ES-I3 (cell line): Measurements from ENCODE around the gene HEPACAM2.

Experiments used
- H3K36me3 ChIP-seq: 2 replicates; pipeline ENCODE4 v1.6.1; 2013; ENCODE audit warnings: mild to moderate bottlenecking, low read length, control low read depth, moderate library complexity; ENCODE audit not compliant: insufficient read depth
- H3K4me1 ChIP-seq: 2 replicates; pipeline ENCODE4 v1.6.1; 2013; ENCODE audit warnings: mild to moderate bottlenecking, control low read depth, low read length; ENCODE audit not compliant: insufficient read depth
- H3K9ac ChIP-seq: 2 replicates; pipeline ENCODE4 v1.6.1; 2013; ENCODE audit warnings: low read depth, mild to moderate bottlenecking, low read length, moderate library complexity
- H3K9me3 ChIP-seq: 2 replicates; pipeline ENCODE4 v1.6.1; 2013; ENCODE audit warnings: mild to moderate bottlenecking, low read length, moderate library complexity; ENCODE audit not compliant: control insufficient read depth, insufficient read depth

The HEPACAM2 gene

GRCh38 chr7:93147363-93147762 is 78.9 kb downstream of the HEPACAM2 start:
- Histone ChIP-seq H3K9me3 (no peaks in the 10 kb centered on the region), H3K36me3 (no peaks in the 10 kb centered on the region), H3K9ac (no peak overlapping the region), H3K4me1 (0 out of 2 replicates have a peak, but pooled peaks cover 4% of the 10 kb centered on the region)

GRCh38 chr7:93146472-93147141 is 79.7 kb downstream of the HEPACAM2 start:
- H3K4me1 ChIP-seq, result 0 out of 2 replicates have a peak, but pooled peaks cover 4% of the 10 kb centered on the region
- H3K9me3 ChIP-seq, result no peaks in the 10 kb centered on the region
- H3K36me3 ChIP-seq, result no peaks in the 10 kb centered on the region
- H3K9ac ChIP-seq, result no peak overlapping the region

- Histone ChIP-seq H3K4me1 (0 out of 2 replicates have a peak, but pooled peaks cover 4% of the 10 kb centered on the region), H3K36me3 (no peaks in the 10 kb centered on the region), H3K9ac (no peak overlapping the region), H3K9me3 (no peaks in the 10 kb centered on the region)
Measured at GRCh38 chr7:93146036-93146435, 80.2 kb downstream of the HEPACAM2 start.

- Histone ChIP-seq H3K36me3 (no peaks in the 10 kb centered on the region), H3K9ac (no peak overlapping the region), H3K9me3 (no peaks in the 10 kb centered on the region), H3K4me1 (0 out of 2 replicates have a peak, but pooled peaks cover 4% of the 10 kb centered on the region)
Measured at GRCh38 chr7:93145354-93145753, 80.9 kb downstream of the HEPACAM2 start.

GRCh38 chr7:93142127-93142526 is 84.1 kb downstream of the HEPACAM2 start:
- Histone ChIP-seq H3K4me1 (0 out of 2 replicates have a peak, but pooled peaks cover 1% of the 10 kb centered on the region), H3K9me3 (no peaks in the 10 kb centered on the region), H3K36me3 (no peaks in the 10 kb centered on the region), H3K9ac (no peak overlapping the region)

- Histone ChIP-seq H3K9ac (no peak overlapping the region), H3K9me3 (no peaks in the 10 kb centered on the region), H3K36me3 (no peaks in the 10 kb centered on the region), H3K4me1 (no peaks in the 10 kb centered on the region)
Measured at GRCh38 chr7:93140582-93141191, 85.6 kb downstream of the HEPACAM2 start.

GRCh38 chr7:93138576-93138975 is 87.7 kb downstream of the HEPACAM2 start:
- H3K4me1 ChIP-seq, result no peaks in the 10 kb centered on the region
- no peak overlapping the region for H3K9ac ChIP-seq
- no peaks in the 10 kb centered on the region for H3K9me3 ChIP-seq
- no peaks in the 10 kb centered on the region for H3K36me3 ChIP-seq
